ENCODE data around the gene ZPBP.

The ZPBP gene

DNA sequence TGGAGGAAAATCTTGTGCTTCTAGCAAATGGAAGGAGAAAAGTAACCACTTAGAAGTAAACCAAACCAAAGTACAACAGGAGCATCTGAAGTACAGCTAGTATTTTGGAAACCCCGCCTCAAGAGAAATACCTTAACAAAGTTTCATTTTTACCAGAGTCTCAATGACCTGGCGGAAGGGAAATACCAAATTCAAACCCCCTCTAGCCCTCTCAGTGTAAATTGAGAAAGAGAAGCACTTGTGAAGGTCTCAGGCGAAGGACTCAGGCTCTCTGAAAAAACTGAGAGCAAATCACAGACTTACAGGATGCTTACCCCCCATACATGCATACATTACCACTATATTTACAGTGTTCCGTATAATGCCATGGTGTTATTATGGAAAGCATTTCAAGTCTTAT, 70.1 kb downstream of the ZPBP start:
- Histone ChIP-seq H3K27ac (ENCODE audit: low read length) (no peak overlapping the region), H3K4me1 (ENCODE audit: control insufficient read depth in 1 of 2, insufficient read depth in 2 of 2, low read length in 2 of 2) (no peaks in the 10 kb centered on the region), H3K27me3 (ENCODE audit: low read depth, low read length) (no peaks in the 10 kb centered on the region), H3K9me3 (ENCODE audit: control insufficient read depth in 1 of 2, low read length in 2 of 2) (peaks cover 0 to 3% of the 10 kb centered on the region in 2 donors), H3K36me3 (ENCODE audit: control insufficient read depth in 1 of 2, insufficient read depth in 2 of 2, low read length in 2 of 2) (no peaks in the 10 kb centered on the region), H3K4me3 (ENCODE audit: low read depth in 1 of 2, low read length in 2 of 2) (no peak overlapping the region)

DNA sequence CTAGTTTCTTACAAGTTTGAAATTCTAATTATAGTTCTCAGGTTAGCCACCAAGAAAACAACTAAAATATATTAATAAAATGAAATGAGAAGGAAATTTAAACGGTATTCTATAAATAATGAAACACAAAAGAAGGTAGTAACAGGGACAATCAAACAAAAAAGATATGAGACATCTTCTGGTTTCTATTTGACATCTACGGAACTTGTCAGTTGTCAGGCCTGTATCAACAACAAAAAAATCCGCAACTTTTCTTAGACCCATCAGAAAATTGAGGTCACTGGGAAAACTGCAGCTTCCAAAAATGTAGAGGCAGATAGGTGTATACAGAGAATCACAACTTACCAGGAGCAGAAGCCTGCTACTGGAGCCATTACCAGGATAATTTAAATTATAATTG, 70.6 kb downstream of the ZPBP start:
- H3K4me3 ChIP-seq (ENCODE audit: low read depth in 1 of 2, low read length in 2 of 2) = no peak overlapping the region
- H3K36me3 ChIP-seq (ENCODE audit: control insufficient read depth in 1 of 2, insufficient read depth in 2 of 2, low read length in 2 of 2) = no peaks in the 10 kb centered on the region
- H3K27ac ChIP-seq (ENCODE audit: low read length) = no peak overlapping the region
- no peaks in the 10 kb centered on the region for H3K27me3 ChIP-seq (ENCODE audit: low read depth, low read length)
- H3K4me1 ChIP-seq (ENCODE audit: control insufficient read depth in 1 of 2, insufficient read depth in 2 of 2, low read length in 2 of 2) = no peaks in the 10 kb centered on the region
- peaks cover 0 to 3% of the 10 kb centered on the region in 2 donors for H3K9me3 ChIP-seq (ENCODE audit: control insufficient read depth in 1 of 2, low read length in 2 of 2)

DNA sequence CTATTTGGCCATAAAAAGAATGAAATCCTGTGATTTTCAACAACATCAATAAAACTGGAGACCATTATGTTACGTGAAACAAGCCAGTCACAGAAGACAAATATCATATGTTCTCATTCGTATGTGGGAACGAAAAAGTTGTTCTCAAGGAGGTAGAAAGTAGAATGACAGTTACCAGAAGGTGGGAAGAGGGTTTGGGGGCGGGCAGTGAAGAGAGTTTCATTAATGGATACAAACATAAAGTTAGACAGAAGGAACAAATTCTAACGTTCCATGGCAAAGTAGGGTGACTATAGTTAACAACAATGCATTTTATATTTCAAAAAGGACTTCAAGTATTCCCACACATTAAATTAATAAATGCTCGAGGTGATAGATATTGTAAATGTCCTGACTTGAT, 97.4 kb downstream of the ZPBP start:
- Histone ChIP-seq H3K4me1 (ENCODE audit: control insufficient read depth in 1 of 2, insufficient read depth in 2 of 2, low read length in 2 of 2) (no peaks in the 10 kb centered on the region), H3K9me3 (ENCODE audit: control insufficient read depth in 1 of 2, low read length in 2 of 2) (no peaks in the 10 kb centered on the region), H3K27me3 (ENCODE audit: low read depth, low read length) (no peaks in the 10 kb centered on the region), H3K4me3 (ENCODE audit: low read depth in 1 of 2, low read length in 2 of 2) (no peak overlapping the region), H3K36me3 (ENCODE audit: control insufficient read depth in 1 of 2, insufficient read depth in 2 of 2, low read length in 2 of 2) (no peaks in the 10 kb centered on the region), H3K27ac (ENCODE audit: low read length) (no peak overlapping the region)

DNA sequence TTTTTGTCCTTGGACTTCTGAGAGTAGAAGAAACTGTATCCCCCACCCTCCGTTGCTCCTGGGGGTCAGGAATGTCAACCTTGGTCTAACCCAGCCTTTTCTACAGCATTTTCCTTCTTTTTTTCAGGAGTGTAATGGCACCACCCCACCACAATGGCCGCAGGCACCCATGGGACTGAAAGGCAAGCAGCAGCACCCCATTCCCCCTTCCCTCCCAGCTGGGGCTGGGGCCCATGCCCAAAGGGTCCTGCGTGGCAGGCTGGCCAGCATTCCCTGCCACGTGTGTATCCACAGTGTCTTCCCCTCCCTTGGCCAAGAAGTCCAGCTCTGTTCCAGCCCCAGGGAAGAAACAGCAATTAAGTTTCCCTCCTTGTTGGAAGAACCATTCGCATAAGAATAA, 106.9 kb downstream of the ZPBP start:
- H3K27ac ChIP-seq (ENCODE audit: low read length) = no peak overlapping the region
- H3K4me1 ChIP-seq (ENCODE audit: control insufficient read depth in 1 of 2, insufficient read depth in 2 of 2, low read length in 2 of 2) = no peaks in the 10 kb centered on the region
- no peaks in the 10 kb centered on the region for H3K36me3 ChIP-seq (ENCODE audit: control insufficient read depth in 1 of 2, insufficient read depth in 2 of 2, low read length in 2 of 2)
- H3K9me3 ChIP-seq (ENCODE audit: control insufficient read depth in 1 of 2, low read length in 2 of 2) = peaks cover 0 to 6% of the 10 kb centered on the region in 2 donors
- no peaks in the 10 kb centered on the region for H3K27me3 ChIP-seq (ENCODE audit: low read depth, low read length)
- H3K4me3 ChIP-seq (ENCODE audit: low read depth in 1 of 2, low read length in 2 of 2) = no peak overlapping the region

DNA sequence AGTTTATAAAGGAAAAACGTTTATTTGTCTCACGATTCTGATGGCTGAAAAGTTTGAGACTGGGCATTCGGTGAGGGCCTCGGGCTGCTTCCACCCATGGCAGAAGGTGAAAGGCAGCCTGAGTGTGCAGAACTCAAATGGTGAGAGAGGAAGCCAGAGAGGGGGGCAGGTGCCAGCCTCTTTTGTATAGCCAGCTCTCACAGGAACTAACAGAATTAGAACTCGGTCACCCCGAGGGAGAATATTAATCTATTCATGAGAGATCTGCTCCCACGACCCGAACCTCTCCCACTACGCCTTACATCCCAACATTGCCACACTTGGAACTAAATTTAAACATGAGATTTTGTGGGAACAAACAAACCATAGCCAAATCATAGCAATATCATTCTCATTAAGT, 112.6 kb downstream of the ZPBP start:
- no peaks in the 10 kb centered on the region for H3K9me3 ChIP-seq (ENCODE audit: control insufficient read depth in 1 of 2, low read length in 2 of 2)
- H3K27ac ChIP-seq (ENCODE audit: low read length) = no peak overlapping the region
- no peaks in the 10 kb centered on the region for H3K27me3 ChIP-seq (ENCODE audit: low read depth, low read length)
- no peaks in the 10 kb centered on the region for H3K36me3 ChIP-seq (ENCODE audit: control insufficient read depth in 1 of 2, insufficient read depth in 2 of 2, low read length in 2 of 2)
- H3K4me3 ChIP-seq (ENCODE audit: low read depth in 1 of 2, low read length in 2 of 2) = no peak overlapping the region
- H3K4me1 ChIP-seq (ENCODE audit: control insufficient read depth in 1 of 2, insufficient read depth in 2 of 2, low read length in 2 of 2) = no peaks in the 10 kb centered on the region

DNA sequence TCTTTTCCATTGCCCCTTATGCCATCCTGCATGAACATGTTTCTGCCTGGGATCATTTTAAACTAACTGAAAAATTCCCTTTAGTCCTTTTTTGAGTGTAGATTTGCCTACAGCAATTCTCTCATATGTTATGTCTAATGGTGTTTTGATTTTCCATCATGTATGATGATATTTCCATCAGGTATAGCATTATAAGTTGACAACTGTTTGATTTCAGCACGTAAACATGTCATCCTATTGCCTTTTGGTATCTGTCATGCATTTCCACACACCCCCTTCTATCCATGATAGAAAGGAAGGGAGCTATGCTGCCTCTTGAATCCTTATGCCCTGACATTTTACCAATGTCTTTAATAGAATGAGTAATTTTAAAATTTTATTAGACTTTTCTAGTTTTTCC, 116.8 kb downstream of the ZPBP start:
- no peaks in the 10 kb centered on the region for H3K36me3 ChIP-seq (ENCODE audit: control insufficient read depth in 1 of 2, insufficient read depth in 2 of 2, low read length in 2 of 2)
- H3K9me3 ChIP-seq (ENCODE audit: control insufficient read depth in 1 of 2, low read length in 2 of 2) = no peaks in the 10 kb centered on the region
- no peaks in the 10 kb centered on the region for H3K27me3 ChIP-seq (ENCODE audit: low read depth, low read length)
- no peaks in the 10 kb centered on the region for H3K4me1 ChIP-seq (ENCODE audit: control insufficient read depth in 1 of 2, insufficient read depth in 2 of 2, low read length in 2 of 2)
- H3K4me3 ChIP-seq (ENCODE audit: low read depth in 1 of 2, low read length in 2 of 2) = no peak overlapping the region
- no peak overlapping the region for H3K27ac ChIP-seq (ENCODE audit: low read length)

DNA sequence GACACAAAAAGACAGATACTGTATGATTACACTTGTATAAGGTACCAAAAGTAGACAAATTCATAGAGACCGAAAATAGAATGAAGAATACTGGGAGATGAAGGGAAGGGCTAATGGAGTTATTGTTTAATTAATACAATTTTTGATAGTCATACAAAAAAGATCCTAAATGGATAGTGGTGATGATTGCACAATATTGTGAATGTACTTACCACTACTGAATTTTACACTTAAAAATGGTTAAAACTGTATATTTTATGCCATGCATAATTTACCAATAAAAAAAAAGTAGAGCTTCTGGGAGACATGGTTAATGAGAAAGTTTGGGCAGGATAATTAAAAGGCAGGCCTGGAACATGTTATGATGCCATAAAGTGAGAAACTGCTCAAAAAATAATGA, 119.0 kb downstream of the ZPBP start:
- Histone ChIP-seq H3K27me3 (ENCODE audit: low read depth, low read length) (no peaks in the 10 kb centered on the region), H3K9me3 (ENCODE audit: control insufficient read depth in 1 of 2, low read length in 2 of 2) (no peaks in the 10 kb centered on the region), H3K4me1 (ENCODE audit: control insufficient read depth in 1 of 2, insufficient read depth in 2 of 2, low read length in 2 of 2) (no peaks in the 10 kb centered on the region), H3K27ac (ENCODE audit: low read length) (no peak overlapping the region), H3K4me3 (ENCODE audit: low read depth in 1 of 2, low read length in 2 of 2) (no peak overlapping the region), H3K36me3 (ENCODE audit: control insufficient read depth in 1 of 2, insufficient read depth in 2 of 2, low read length in 2 of 2) (no peaks in the 10 kb centered on the region)

DNA sequence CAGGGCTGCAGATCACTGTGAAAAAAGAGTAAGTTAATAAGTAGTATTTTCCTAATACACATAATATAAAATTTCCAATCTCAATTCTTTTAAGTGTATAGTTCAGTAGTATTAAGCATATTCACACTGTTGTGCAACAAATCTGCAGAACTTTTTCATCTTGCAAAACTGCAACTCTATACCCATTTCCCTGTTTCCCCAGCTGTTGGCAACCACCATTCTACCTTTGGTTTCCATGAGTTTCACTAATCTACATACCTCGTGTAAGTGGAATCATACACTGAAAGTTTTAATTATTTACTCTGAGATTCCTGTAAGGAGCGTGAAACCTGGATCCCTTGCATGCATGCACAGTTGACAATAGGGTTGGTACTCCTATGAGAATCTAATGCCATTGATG, 155.4 kb downstream of the ZPBP start:
- no peaks in the 10 kb centered on the region for H3K27me3 ChIP-seq (ENCODE audit: low read depth, low read length)
- H3K9me3 ChIP-seq (ENCODE audit: control insufficient read depth in 1 of 2, low read length in 2 of 2) = peaks cover 0 to 5% of the 10 kb centered on the region in 2 donors
- no peaks in the 10 kb centered on the region for H3K36me3 ChIP-seq (ENCODE audit: control insufficient read depth in 1 of 2, insufficient read depth in 2 of 2, low read length in 2 of 2)
- no peaks in the 10 kb centered on the region for H3K4me1 ChIP-seq (ENCODE audit: control insufficient read depth in 1 of 2, insufficient read depth in 2 of 2, low read length in 2 of 2)
- no peak overlapping the region for H3K4me3 ChIP-seq (ENCODE audit: low read depth in 1 of 2, low read length in 2 of 2)
- no peak overlapping the region for H3K27ac ChIP-seq (ENCODE audit: low read length)

DNA sequence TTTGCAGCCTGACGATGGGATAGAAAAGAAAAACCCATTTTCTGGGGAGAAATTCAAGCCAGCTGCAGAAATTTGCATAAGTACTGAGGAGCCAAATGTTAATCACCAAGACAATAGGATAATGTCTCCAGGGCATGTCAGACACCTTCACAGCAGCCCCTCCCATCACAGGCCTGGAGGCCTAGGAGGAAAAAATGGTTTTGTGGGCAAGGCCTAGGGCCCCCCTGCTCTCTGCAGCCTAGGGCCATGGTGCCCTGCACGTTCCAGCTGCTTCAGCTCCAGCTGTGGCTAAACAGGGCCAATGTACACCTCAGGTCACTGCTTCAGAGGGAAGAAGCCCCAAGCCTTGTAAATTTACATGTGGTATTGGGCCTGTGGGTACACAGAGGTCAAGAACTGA, 161.4 kb downstream of the ZPBP start:
- Histone ChIP-seq H3K4me3 (ENCODE audit: low read depth in 1 of 2, low read length in 2 of 2) (no peak overlapping the region), H3K36me3 (ENCODE audit: control insufficient read depth in 1 of 2, insufficient read depth in 2 of 2, low read length in 2 of 2) (no peaks in the 10 kb centered on the region), H3K4me1 (ENCODE audit: control insufficient read depth in 1 of 2, insufficient read depth in 2 of 2, low read length in 2 of 2) (no peaks in the 10 kb centered on the region), H3K27me3 (ENCODE audit: low read depth, low read length) (no peaks in the 10 kb centered on the region), H3K9me3 (ENCODE audit: control insufficient read depth in 1 of 2, low read length in 2 of 2) (no peaks in the 10 kb centered on the region), H3K27ac (ENCODE audit: low read length) (no peak overlapping the region)

DNA sequence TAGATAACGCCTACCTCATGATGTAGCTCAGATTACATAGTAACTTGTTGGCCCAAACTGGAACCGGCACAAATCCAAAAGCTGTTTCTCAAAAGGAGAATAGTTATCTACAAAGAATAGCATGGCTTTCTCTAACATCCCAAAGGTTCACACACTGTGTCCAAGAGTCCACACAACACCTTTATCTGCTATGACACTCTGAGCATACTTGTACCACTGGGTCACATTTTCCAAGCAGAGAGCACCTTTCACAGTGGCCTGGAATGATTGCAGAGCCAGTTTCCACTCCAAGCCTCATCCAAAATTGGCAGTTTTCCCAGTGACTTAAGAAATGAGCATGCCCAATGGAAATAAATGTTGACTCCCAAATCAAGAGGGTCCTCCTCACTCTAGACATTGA, 164.3 kb downstream of the ZPBP start:
- H3K9me3 ChIP-seq (ENCODE audit: control insufficient read depth in 1 of 2, low read length in 2 of 2) = no peaks in the 10 kb centered on the region
- no peaks in the 10 kb centered on the region for H3K36me3 ChIP-seq (ENCODE audit: control insufficient read depth in 1 of 2, insufficient read depth in 2 of 2, low read length in 2 of 2)
- no peaks in the 10 kb centered on the region for H3K27me3 ChIP-seq (ENCODE audit: low read depth, low read length)
- no peak overlapping the region for H3K4me3 ChIP-seq (ENCODE audit: low read depth in 1 of 2, low read length in 2 of 2)
- H3K4me1 ChIP-seq (ENCODE audit: control insufficient read depth in 1 of 2, insufficient read depth in 2 of 2, low read length in 2 of 2) = no peaks in the 10 kb centered on the region
- no peak overlapping the region for H3K27ac ChIP-seq (ENCODE audit: low read length)

DNA sequence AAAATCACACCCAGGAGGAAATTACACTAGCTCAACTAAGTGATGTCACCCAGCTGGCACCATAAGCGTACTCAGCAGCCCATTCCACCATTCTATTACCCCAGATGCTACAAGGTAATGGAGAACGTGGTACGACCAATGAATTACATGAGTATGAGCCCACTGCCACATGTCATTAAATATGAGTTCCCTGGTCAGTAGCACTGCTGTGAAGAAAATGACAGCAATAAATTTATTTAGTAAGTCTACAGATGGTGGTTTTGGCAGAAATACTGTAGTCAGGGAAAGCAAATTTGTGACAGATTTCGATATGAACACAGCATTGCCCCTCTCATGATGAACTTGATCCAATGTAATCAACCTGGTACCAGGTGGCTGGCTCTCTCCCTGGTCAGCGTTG, 165.4 kb downstream of the ZPBP start:
- Histone ChIP-seq H3K36me3 (ENCODE audit: control insufficient read depth in 1 of 2, insufficient read depth in 2 of 2, low read length in 2 of 2) (no peaks in the 10 kb centered on the region), H3K27ac (ENCODE audit: low read length) (no peak overlapping the region), H3K4me3 (ENCODE audit: low read depth in 1 of 2, low read length in 2 of 2) (no peak overlapping the region), H3K9me3 (ENCODE audit: control insufficient read depth in 1 of 2, low read length in 2 of 2) (no peaks in the 10 kb centered on the region), H3K4me1 (ENCODE audit: control insufficient read depth in 1 of 2, insufficient read depth in 2 of 2, low read length in 2 of 2) (no peaks in the 10 kb centered on the region), H3K27me3 (ENCODE audit: low read depth, low read length) (no peaks in the 10 kb centered on the region)

DNA sequence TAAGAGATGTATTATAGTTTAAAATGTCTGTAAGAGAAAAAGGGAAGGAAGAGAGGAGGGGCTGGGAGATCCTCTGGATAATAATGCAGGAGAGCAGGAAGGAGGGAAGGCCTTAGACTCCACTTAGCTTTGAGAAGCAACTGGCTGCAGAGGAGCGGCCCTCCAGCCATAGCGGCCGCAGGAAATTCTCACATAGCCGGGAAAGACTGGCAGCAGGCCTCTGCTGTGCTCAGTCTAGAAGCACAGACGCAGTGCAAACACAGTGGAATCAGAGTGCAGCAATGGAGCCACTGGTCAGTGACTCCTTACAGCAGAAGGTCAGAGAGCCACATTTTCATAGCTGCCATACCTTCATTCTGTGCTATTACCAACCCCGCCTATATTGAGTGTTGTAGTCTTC, 166.3 kb downstream of the ZPBP start:
- H3K27me3 ChIP-seq (ENCODE audit: low read depth, low read length) = no peaks in the 10 kb centered on the region
- H3K9me3 ChIP-seq (ENCODE audit: control insufficient read depth in 1 of 2, low read length in 2 of 2) = no peaks in the 10 kb centered on the region
- H3K4me3 ChIP-seq (ENCODE audit: low read depth in 1 of 2, low read length in 2 of 2) = no peak overlapping the region
- H3K4me1 ChIP-seq (ENCODE audit: control insufficient read depth in 1 of 2, insufficient read depth in 2 of 2, low read length in 2 of 2) = no peaks in the 10 kb centered on the region
- no peak overlapping the region for H3K27ac ChIP-seq (ENCODE audit: low read length)
- H3K36me3 ChIP-seq (ENCODE audit: control insufficient read depth in 1 of 2, insufficient read depth in 2 of 2, low read length in 2 of 2) = no peaks in the 10 kb centered on the region

Data from muscle layer of duodenum (tissue), 2 donors.